HG02588 (cell line): ENCODE measurements around the gene MACROH2A1.

Experiments used
- ATAC-seq: cut with Tn5 transposase; IDR thresholded peaks from one replicate; pipeline ENCODE4 v1.9.1; 2021; ENCODE audit warnings: mild to moderate bottlenecking, moderate library complexity; ENCODE audit not compliant: unreplicated experiment

MACROH2A1 gene

GRCh38 chr5:135398160-135398854 is 724 bp downstream of the MACROH2A1 start:
- ATAC-seq, result peak; percentile 40

GRCh38 chr5:135397084-135397483 is 1.9 kb downstream of the MACROH2A1 start:
- ATAC-seq, result no peak

- no peak for ATAC-seq
Measured at GRCh38 chr5:135396459-135397055, 2.5 kb downstream of the MACROH2A1 start.

- no peak for ATAC-seq
Measured at GRCh38 chr5:135395866-135396265, 3.2 kb downstream of the MACROH2A1 start.

GRCh38 chr5:135395451-135395850 is 3.6 kb downstream of the MACROH2A1 start:
- no peak for ATAC-seq

- no peak for ATAC-seq
Measured at GRCh38 chr5:135394095-135394494, 4.9 kb downstream of the MACROH2A1 start.

GRCh38 chr5:135393691-135394090 is 5.3 kb downstream of the MACROH2A1 start:
- no peak for ATAC-seq

GRCh38 chr5:135393229-135393628 is 5.8 kb downstream of the MACROH2A1 start:
- ATAC-seq, result no peak

- no peak for ATAC-seq
Measured at GRCh38 chr5:135392256-135392655, 6.8 kb downstream of the MACROH2A1 start.

- ATAC-seq, result no peak
Measured at GRCh38 chr5:135391869-135392255, 7.2 kb downstream of the MACROH2A1 start.

GRCh38 chr5:135391116-135391868 is 7.7 kb downstream of the MACROH2A1 start:
- ATAC-seq, result no peak

- no peak for ATAC-seq
Measured at GRCh38 chr5:135388860-135389435, 10.1 kb downstream of the MACROH2A1 start.

- ATAC-seq, result no peak
Measured at GRCh38 chr5:135387629-135387960, 11.4 kb downstream of the MACROH2A1 start.

GRCh38 chr5:135386886-135387628 is 12.0 kb downstream of the MACROH2A1 start:
- ATAC-seq, result no peak

- ATAC-seq, result no peak
Measured at GRCh38 chr5:135386096-135386495, 12.9 kb downstream of the MACROH2A1 start.

GRCh38 chr5:135385576-135385975 is 13.5 kb downstream of the MACROH2A1 start:
- ATAC-seq, result no peak

- no peak for ATAC-seq
Measured at GRCh38 chr5:135384898-135385297, 14.1 kb downstream of the MACROH2A1 start.

GRCh38 chr5:135383803-135384495 is 15.1 kb downstream of the MACROH2A1 start:
- no peak for ATAC-seq

GRCh38 chr5:135382981-135383380 is 16.1 kb downstream of the MACROH2A1 start:
- ATAC-seq, result no peak

GRCh38 chr5:135382106-135382790 is 16.8 kb downstream of the MACROH2A1 start:
- no peak for ATAC-seq
